SIG-M5 treated with dmso at 0.1 percent for 504 hours (cell line): ENCODE data around the gene GPR156.

ENCODE experiments used
- DNase-seq: peaks from one replicate; lab custom pipeline; 2025; ENCODE audit not compliant: unreplicated experiment; lab: John Stamatoyannopoulos, UW

GPR156 gene

GRCh38 chr3:120130656-120131055, 154.4 kb downstream of the GPR156 start:
- DNase-seq: no peak

- no peak for DNase-seq
Measured at GRCh38 chr3:120129718-120130513, 155.1 kb downstream of the GPR156 start.

GRCh38 chr3:120129051-120129450, 156.0 kb downstream of the GPR156 start:
- DNase-seq: no peak

- DNase-seq: no peak
Measured at GRCh38 chr3:120125992-120126391, 159.0 kb downstream of the GPR156 start.

GRCh38 chr3:120119846-120120510, 165.0 kb downstream of the GPR156 start:
- DNase-seq: no peak
